Body of pancreas (tissue), 4 donors: ENCODE results near the gene SOX8.

Experiments
- POLR2A ChIP-seq, 3 donors: fragments of 450-650 bp; IDR thresholded peaks; one replicate each; pipeline ENCODE4 v1.6.1; 2016; ENCODE audit warnings: antibody characterized with exemption in 3 of 3, mild to moderate bottlenecking in 2 of 3
- TF ChIP-seq, protein P1 (sequence below), 7 experiments: fragments of 450-650 bp in 4 of 7; fragments of 200-600 bp in 3 of 7; sonication (generic) in 3 of 7; IDR thresholded peaks; one replicate each; pipeline ENCODE4 v1.5.1; 2016 to 2019; ENCODE audit warnings: antibody characterized with exemption in 7 of 7

DNA sequence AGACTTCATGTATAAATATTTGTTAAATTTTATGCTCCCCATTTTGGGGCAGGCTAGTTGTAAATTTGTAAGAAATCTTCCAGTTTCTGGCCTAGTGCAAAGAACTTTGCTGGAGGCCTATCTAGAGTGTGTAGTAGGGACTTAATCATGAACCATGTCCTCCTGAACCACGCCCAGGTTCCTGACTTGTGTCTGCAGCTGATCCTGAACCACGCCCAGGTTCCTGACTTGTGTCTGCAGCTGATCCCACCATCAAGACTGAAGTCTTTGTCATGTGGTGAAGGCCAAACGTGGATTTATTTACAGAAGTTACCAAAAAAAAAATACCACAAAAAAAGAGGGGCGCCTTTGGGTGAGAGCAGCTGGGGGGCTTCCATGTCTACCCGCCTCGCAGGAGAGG is 43.8 kb upstream of the SOX8 start:
- TF ChIP-seq, protein P1, sequence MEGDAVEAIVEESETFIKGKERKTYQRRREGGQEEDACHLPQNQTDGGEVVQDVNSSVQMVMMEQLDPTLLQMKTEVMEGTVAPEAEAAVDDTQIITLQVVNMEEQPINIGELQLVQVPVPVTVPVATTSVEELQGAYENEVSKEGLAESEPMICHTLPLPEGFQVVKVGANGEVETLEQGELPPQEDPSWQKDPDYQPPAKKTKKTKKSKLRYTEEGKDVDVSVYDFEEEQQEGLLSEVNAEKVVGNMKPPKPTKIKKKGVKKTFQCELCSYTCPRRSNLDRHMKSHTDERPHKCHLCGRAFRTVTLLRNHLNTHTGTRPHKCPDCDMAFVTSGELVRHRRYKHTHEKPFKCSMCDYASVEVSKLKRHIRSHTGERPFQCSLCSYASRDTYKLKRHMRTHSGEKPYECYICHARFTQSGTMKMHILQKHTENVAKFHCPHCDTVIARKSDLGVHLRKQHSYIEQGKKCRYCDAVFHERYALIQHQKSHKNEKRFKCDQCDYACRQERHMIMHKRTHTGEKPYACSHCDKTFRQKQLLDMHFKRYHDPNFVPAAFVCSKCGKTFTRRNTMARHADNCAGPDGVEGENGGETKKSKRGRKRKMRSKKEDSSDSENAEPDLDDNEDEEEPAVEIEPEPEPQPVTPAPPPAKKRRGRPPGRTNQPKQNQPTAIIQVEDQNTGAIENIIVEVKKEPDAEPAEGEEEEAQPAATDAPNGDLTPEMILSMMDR (IDR thresholded peaks at IDR 0.05): no peak
- no peak for TF ChIP-seq POLR2A (IDR thresholded peaks at IDR 0.05)
